Lower leg skin (tissue), 4 donors: ENCODE results near the gene PMM2. TPM values are rescaled to one million over a fixed set of nuclear protein-coding genes. Genes with fewer than 3 reads are reported as not detected.

ENCODE experiments used
- DNase-seq, 2 donors: peaks; one replicate each; pipeline ENCODE4 v3.0.0-alpha.2; 2019; ENCODE audit warnings: low spot score in 2 of 2
- H3K4me3 ChIP-seq: fragments of 200-600 bp; sonication (generic); 2 replicates; pipeline ENCODE4 v1.5.1; 2017; ENCODE audit warnings: mild to moderate bottlenecking, low read depth; ENCODE audit not compliant: poor library complexity, severe bottlenecking
- POLR2A ChIP-seq, 2 donors: fragments of 450-650 bp; IDR thresholded peaks; one replicate each; pipeline ENCODE4 v1.6.1; 2016 to 2017; ENCODE audit warnings: antibody characterized with exemption in 2 of 2, mild to moderate bottlenecking in 1 of 2, moderate library complexity in 1 of 2
- WGBS, 2 donors: methylation state at CpG; one replicate each; pipeline ENCODE4 v1.1.5; 2018; 5-methylcytosine and 5-hydroxymethylcytosine counted together
- intact Hi-C: fragments of 100-400 bp; cut with DNase I; formaldehyde crosslinking; loops from one replicate; pipeline ENCODE4 v1.15.0; 2023; ENCODE audit warnings: low total_unique reads
- total RNA-seq, 4 donors: library from RNA; depleted of rRNA; stranded (reverse); fragments of >200 nt; gene quantifications; one replicate each; pipeline ENCODE4 v1.1.0, GENCODE V29; 2016
- TF ChIP-seq, protein P1 (sequence below), 3 donors: fragments of 450-650 bp; IDR thresholded peaks; one replicate each; pipeline ENCODE4 v1.5.1; 2016; ENCODE audit warnings: antibody characterized with exemption in 3 of 3, mild to moderate bottlenecking in 3 of 3, moderate library complexity in 2 of 3

PMM2 gene
- total RNA-seq, 4 donors from 2014 or later, result 20.5 to 41.8 (median 26.8) TPM

DNA sequence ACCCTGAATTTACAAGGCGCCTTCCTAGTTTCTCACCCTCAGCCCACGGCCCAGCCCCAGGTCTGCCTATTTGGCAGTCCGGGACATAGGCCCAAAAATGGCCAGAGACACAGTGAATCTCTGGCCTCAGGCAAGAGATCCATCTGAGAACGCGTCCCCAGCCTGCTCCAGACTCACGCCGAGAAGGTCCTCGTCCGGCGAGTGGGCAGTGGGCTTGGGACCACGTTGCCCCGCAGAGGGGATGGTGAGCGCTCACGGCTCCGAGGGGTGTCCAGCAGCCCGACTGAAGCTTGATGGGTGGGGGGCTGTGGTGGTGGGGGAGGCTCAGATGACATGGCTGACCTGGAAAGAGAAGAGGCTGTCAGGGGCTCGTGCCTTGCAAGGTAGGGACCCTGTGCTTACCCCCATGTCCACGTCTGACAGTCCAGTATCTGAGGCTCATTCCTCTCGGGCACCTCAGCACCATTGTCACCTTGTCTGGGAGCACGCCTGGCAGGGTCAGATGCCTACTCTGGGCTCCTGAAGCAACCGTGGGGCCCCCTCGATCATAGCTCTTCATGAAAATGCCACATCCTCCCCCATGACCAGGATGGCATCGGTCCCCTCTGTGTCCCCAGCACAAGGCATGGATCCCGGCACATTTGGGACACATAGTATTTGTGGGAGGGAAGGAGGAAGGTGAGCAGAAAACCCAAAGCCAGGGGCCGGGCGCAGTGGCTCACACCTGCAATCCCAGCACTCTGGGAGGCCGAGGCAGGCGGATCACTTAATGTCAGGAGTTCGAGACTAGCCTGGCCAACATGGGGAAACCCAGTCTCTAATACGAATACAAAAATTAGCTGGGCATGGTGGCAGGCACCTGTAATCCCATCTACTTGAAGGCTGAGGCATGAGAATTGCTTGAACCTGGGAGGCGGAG is 61.6 kb downstream of the PMM2 start:
- no peak for DNase-seq
- intact Hi-C loops, result no loop called here
- TF ChIP-seq, protein P1, sequence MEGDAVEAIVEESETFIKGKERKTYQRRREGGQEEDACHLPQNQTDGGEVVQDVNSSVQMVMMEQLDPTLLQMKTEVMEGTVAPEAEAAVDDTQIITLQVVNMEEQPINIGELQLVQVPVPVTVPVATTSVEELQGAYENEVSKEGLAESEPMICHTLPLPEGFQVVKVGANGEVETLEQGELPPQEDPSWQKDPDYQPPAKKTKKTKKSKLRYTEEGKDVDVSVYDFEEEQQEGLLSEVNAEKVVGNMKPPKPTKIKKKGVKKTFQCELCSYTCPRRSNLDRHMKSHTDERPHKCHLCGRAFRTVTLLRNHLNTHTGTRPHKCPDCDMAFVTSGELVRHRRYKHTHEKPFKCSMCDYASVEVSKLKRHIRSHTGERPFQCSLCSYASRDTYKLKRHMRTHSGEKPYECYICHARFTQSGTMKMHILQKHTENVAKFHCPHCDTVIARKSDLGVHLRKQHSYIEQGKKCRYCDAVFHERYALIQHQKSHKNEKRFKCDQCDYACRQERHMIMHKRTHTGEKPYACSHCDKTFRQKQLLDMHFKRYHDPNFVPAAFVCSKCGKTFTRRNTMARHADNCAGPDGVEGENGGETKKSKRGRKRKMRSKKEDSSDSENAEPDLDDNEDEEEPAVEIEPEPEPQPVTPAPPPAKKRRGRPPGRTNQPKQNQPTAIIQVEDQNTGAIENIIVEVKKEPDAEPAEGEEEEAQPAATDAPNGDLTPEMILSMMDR (IDR thresholded peaks at IDR 0.05), result no peak
- TF ChIP-seq POLR2A (IDR thresholded peaks at IDR 0.05), result no peak
- 92 to 93% methylated on average over 31 of the region's 31 CpGs for WGBS, 2 donors
- no peak overlapping the region for H3K4me3 ChIP-seq

DNA sequence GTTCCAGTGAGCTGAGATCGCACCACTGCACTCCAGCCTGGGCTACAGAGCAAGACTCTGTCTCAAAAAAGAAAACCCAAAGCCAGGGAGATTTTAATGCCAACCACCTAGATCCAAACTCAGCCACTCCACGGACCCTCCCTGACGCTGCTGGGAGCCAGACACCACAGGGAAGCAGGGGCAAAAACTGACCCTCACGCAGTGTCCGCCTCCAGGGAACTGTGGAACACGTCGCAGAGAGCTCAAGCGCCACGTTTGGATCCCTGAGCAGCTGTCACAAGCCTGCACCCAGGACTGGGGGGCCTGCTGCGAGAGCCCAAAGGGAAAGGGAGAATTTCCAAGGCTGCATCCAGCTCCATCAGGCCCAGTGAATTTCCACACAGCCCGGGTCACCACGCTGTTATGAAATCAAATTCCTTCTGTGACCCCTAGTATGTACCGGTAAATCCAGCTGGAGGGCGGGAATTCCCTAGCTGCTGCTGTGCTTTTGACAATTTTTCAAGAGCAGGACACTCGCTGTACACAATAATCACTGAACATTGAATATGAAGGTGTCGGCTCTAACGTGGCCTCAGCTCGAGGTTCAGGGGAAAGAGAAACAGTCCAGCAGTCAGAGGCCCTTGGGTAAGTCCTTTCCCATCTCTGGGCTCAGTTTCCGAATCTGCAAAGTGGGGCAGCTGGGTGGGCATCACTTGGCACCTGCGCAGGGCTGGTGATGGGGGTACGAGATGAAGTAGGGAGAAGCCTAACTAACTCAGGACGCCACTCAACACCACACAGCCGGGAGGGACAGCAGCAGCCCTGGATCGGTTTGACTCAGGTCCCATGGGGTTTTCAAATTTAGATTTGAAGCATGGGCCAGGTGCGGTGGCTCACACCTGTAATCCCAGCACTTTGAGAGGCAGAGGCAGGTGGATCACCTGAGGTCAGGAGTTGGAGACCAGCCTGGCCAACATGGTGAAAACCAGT is 62.6 kb downstream of the PMM2 start:
- no peak overlapping the region for H3K4me3 ChIP-seq
- WGBS, 2 donors, result 73 to 76% methylated on average over 22 to 25 of the region's 25 CpGs
- no peak for TF ChIP-seq POLR2A (IDR thresholded peaks at IDR 0.05)
- TF ChIP-seq, protein P1 (IDR thresholded peaks at IDR 0.05), result no peak
- intact Hi-C loops, result no loop called here
- no peak for DNase-seq

DNA sequence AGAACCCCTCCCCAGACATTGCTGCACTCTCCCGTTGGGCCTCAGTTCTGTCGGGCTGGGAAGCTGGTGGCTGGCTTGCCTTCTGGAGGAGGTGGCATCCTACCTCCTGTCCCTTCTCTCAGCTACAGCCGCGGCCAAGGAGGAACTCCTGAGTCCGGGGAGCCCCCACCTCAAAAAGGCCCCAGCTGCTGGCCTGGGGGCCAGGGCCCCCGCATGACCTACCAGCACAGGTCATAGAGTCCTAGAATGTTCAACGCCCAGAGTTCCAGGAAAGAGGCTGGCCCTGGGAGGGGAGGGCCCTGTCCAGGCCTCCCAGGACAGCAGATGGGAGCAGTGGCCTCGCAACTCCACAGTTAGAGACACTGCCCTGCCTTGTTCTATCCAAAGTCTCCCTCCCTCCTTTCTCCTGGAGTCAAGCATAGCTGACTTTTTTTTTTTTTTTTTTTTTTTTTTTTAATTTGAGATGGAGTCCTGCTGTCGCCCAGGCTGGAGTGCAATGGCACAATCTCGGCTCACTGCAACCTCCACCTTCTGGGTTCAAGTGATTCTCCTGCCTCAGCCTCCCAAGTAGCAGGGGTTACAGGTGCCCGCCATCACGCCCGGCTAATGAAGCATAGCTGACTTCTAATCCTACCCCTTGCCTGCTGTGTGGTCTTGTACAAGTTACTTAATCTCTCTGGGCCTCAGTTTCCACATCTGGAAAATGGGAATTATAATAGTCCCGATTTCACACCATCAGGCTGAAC is 64.1 kb downstream of the PMM2 start:
- DNase-seq, result no peak
- 81 to 82% methylated on average over 14 of the region's 14 CpGs for WGBS, 2 donors
- no peak overlapping the region for H3K4me3 ChIP-seq
- TF ChIP-seq, protein P1 (IDR thresholded peaks at IDR 0.05), result no peak
- no peak for TF ChIP-seq POLR2A (IDR thresholded peaks at IDR 0.05)
- intact Hi-C loops, result no loop called here

DNA sequence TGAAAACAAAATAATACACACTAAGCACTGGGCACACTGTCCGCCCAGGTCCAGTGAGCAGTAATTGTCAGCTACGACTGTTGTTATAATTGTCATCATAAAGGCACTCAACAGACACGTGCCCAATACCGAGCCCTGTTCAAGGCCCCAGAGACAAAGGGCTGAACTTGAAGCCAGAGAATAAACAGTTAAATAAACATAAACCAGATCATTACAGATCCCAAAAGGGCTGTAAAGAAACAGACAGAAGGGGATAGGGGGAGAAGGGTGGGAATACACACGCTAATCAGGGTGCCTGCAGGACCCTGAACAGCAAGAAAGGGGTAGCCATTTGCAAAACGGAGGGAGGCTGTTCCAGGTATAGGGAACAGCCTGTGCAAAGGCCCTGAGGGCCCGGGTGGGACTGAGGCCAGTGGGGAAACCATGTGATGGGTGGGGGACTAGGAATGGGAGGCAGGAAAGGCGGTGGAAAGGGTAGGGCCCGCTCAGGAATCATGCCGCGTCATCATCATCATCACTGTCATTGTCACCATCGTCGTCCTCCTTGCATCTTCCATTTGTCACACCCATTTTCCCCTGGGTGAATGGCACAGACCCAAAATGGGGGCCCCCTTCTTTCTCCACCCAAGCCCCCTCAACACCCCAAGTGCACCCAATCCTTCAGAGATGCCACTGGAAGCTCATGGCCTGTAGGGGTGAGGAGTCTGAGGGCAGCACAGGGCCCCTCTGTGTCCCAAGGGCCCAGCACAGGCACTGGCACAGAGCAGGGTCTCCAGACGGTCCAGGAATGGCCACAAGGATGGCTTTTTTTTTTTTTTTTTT is 64.9 kb downstream of the PMM2 start:
- no peak overlapping the region for H3K4me3 ChIP-seq
- WGBS, 2 donors, result 78 to 83% methylated on average over 14 of the region's 14 CpGs
- DNase-seq, result no peak
- no peak for TF ChIP-seq POLR2A (IDR thresholded peaks at IDR 0.05)
- TF ChIP-seq, protein P1 (IDR thresholded peaks at IDR 0.05), result no peak
- intact Hi-C loops, result no loop called here
